Measurements from ENCODE around the gene UGP2.
A peak's percentile ranks its signal among the peaks of the same experiment; 100 is the strongest.

UGP2 gene

DNA sequence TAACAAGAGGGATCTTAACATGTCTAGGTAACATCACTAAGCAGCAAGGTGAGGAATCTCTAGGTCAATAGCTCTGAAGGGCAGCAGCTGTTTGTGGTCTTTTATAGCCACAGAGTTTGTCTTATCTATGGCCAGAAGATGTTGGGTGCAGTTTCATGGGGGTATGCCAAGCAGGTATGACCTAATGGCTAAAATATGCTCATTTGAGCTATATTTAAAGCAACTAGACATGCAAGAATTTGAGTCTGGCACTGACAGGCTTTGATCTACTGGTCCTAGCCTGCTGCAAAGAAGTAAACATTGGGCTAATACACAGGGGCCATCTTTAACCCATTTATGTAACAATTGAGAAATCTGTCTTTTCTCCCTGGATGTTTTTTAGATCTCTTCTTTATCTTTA lies 13.9 kb upstream of the UGP2 start:
- H2AFZ ChIP-seq (ENCODE audit: low read depth), result peak overlapping the region; percentile 50; the same call in 1 of the 2 replicates
- peak overlapping the region; percentile 37 for H3K27ac ChIP-seq
- H3K36me3 ChIP-seq (ENCODE audit: insufficient read depth), result no peaks in the 10 kb centered on the region
- H3K27me3 ChIP-seq (ENCODE audit: insufficient read depth, low read depth), result no peaks in the 10 kb centered on the region
- TF ChIP-seq, protein P1, sequence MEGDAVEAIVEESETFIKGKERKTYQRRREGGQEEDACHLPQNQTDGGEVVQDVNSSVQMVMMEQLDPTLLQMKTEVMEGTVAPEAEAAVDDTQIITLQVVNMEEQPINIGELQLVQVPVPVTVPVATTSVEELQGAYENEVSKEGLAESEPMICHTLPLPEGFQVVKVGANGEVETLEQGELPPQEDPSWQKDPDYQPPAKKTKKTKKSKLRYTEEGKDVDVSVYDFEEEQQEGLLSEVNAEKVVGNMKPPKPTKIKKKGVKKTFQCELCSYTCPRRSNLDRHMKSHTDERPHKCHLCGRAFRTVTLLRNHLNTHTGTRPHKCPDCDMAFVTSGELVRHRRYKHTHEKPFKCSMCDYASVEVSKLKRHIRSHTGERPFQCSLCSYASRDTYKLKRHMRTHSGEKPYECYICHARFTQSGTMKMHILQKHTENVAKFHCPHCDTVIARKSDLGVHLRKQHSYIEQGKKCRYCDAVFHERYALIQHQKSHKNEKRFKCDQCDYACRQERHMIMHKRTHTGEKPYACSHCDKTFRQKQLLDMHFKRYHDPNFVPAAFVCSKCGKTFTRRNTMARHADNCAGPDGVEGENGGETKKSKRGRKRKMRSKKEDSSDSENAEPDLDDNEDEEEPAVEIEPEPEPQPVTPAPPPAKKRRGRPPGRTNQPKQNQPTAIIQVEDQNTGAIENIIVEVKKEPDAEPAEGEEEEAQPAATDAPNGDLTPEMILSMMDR (conservative IDR thresholded peaks at IDR 0.05; ENCODE audit: low read depth, low read length), result no peak
- H3K4me2 ChIP-seq, result peak overlapping the region; percentile 85
- no peak overlapping the region for H3K9ac ChIP-seq
- no peak overlapping the region for H3K4me3 ChIP-seq (IDR thresholded peaks at IDR 0.05; ENCODE audit: insufficient read depth, low read depth, low read length)
- no peaks in the 10 kb centered on the region for H3K79me2 ChIP-seq (ENCODE audit: insufficient read depth, low read depth)
- no peaks in the 10 kb centered on the region for H4K20me1 ChIP-seq (ENCODE audit: insufficient read depth)
- H3K4me1 ChIP-seq (ENCODE audit: low read depth, poor library complexity, severe bottlenecking), result peaks cover 31% of the 10 kb centered on the region

- no peak overlapping the region for H3K4me3 ChIP-seq (IDR thresholded peaks at IDR 0.05; ENCODE audit: insufficient read depth, low read depth, low read length)
- TF ChIP-seq, protein P1 (conservative IDR thresholded peaks at IDR 0.05; ENCODE audit: low read depth, low read length), result no peak
- no peak overlapping the region for H2AFZ ChIP-seq (ENCODE audit: low read depth)
- H4K20me1 ChIP-seq (ENCODE audit: insufficient read depth), result no peaks in the 10 kb centered on the region
- H3K9ac ChIP-seq, result no peak overlapping the region
- no peak overlapping the region for H3K4me2 ChIP-seq
- H3K4me1 ChIP-seq (ENCODE audit: low read depth, poor library complexity, severe bottlenecking), result peaks cover 31% of the 10 kb centered on the region
- no peak overlapping the region for H3K27ac ChIP-seq
- no peaks in the 10 kb centered on the region for H3K79me2 ChIP-seq (ENCODE audit: insufficient read depth, low read depth)
- H3K27me3 ChIP-seq (ENCODE audit: insufficient read depth, low read depth), result no peaks in the 10 kb centered on the region
- no peaks in the 10 kb centered on the region for H3K36me3 ChIP-seq (ENCODE audit: insufficient read depth)
Measured at GRCh38 chr2:63831176-63831575, 10.5 kb upstream of the UGP2 start.

DNA sequence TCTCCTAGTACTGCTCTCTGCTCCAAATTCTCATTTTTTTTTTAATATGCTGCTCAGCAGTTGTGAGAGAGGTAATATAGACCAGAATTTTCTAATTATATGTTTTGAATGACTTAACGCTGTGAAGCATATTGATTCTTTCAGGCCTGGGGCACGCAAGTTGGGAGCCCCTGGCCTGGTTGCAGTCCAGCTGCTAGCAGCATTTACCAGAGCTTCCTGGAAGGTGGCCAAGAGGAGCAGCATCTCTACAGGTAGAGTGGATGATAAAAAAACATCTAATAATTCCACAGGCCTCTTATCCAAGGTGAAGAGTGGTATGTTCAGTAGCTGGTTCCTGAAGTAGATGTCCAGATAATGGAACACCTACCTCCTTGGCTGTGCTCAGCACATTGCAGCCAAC lies 7.3 kb upstream of the UGP2 start:
- TF ChIP-seq, protein P1 (conservative IDR thresholded peaks at IDR 0.05; ENCODE audit: low read depth, low read length), result no peak
- no peak overlapping the region for H3K4me2 ChIP-seq
- no peak overlapping the region for H3K4me3 ChIP-seq (IDR thresholded peaks at IDR 0.05; ENCODE audit: insufficient read depth, low read depth, low read length)
- no peak overlapping the region for H3K27ac ChIP-seq
- H2AFZ ChIP-seq (ENCODE audit: low read depth), result no peak overlapping the region
- H3K27me3 ChIP-seq (ENCODE audit: insufficient read depth, low read depth), result no peaks in the 10 kb centered on the region
- no peaks in the 10 kb centered on the region for H4K20me1 ChIP-seq (ENCODE audit: insufficient read depth)
- H3K79me2 ChIP-seq (ENCODE audit: insufficient read depth, low read depth), result no peaks in the 10 kb centered on the region
- no peak overlapping the region for H3K9ac ChIP-seq
- H3K36me3 ChIP-seq (ENCODE audit: insufficient read depth), result no peaks in the 10 kb centered on the region
- H3K4me1 ChIP-seq (ENCODE audit: low read depth, poor library complexity, severe bottlenecking), result peaks cover 4% of the 10 kb centered on the region

GRCh38 chr2:63837036-63837594 lies 4.6 kb upstream of the UGP2 start:
- Histone ChIP-seq H3K9ac (no peak overlapping the region), H3K4me2 (no peak overlapping the region), H3K4me1 (ENCODE audit: low read depth, poor library complexity, severe bottlenecking) (peaks cover 8% of the 10 kb centered on the region), H3K27me3 (ENCODE audit: insufficient read depth, low read depth) (no peaks in the 10 kb centered on the region), H2AFZ (ENCODE audit: low read depth) (no peak overlapping the region), H3K27ac (no peak overlapping the region), H3K4me3 (IDR thresholded peaks at IDR 0.05; ENCODE audit: insufficient read depth, low read depth, low read length) (no peak overlapping the region), H3K79me2 (ENCODE audit: insufficient read depth, low read depth) (peaks cover 3% of the 10 kb centered on the region; the same call in 1 of the 2 replicates), H4K20me1 (ENCODE audit: insufficient read depth) (no peaks in the 10 kb centered on the region), H3K36me3 (ENCODE audit: insufficient read depth) (no peaks in the 10 kb centered on the region)
- TF ChIP-seq, protein P1 (conservative IDR thresholded peaks at IDR 0.05; ENCODE audit: low read depth, low read length), result no peak

Data from KMS-11 (cell line).